HepG2 (cell line): Measurements from ENCODE around the gene ANO9. TPM values are rescaled to one million over a fixed set of nuclear protein-coding genes. Genes with fewer than 3 reads are reported as not detected.

Experiments used
- DZIP1 ChIP-seq: sonication (generic); formaldehyde crosslinking; IDR thresholded peaks from 2 replicates; pipeline ENCODE4 v1.5.0; 2020; ENCODE audit warnings: mild to moderate bottlenecking, missing genetic modification reagents
- FOXJ3 ChIP-seq: sonication (generic); formaldehyde crosslinking; IDR thresholded peaks from 2 replicates; pipeline ENCODE4 v1.4.0; 2020; ENCODE audit warnings: missing genetic modification reagents, mild to moderate bottlenecking, borderline replicate concordance
- HCFC1 ChIP-seq: fragments of 150-350 bp; IDR thresholded peaks from 2 replicates; pipeline ENCODE4 v1.6.1; 2014; ENCODE audit warnings: low read depth, low read length
- HMGXB3 ChIP-seq: sonication (generic); formaldehyde crosslinking; IDR thresholded peaks from 2 replicates; pipeline ENCODE4 v1.4.0; 2020; ENCODE audit warnings: missing genetic modification reagents, borderline replicate concordance
- KLF9 ChIP-seq: IDR thresholded peaks from 2 replicates; pipeline ENCODE4 v1.6.1; 2016; ENCODE audit warnings: low read depth
- NRL ChIP-seq: sonication (generic); formaldehyde crosslinking; IDR thresholded peaks from 2 replicates; pipeline ENCODE4 v1.5.0; 2020; ENCODE audit warnings: missing genetic modification reagents, mild to moderate bottlenecking, moderate library complexity, borderline replicate concordance
- POGZ ChIP-seq: sonication (generic); formaldehyde crosslinking; IDR thresholded peaks from 2 replicates; pipeline ENCODE4 v1.4.0; 2020; ENCODE audit warnings: mild to moderate bottlenecking, missing genetic modification reagents
- PREB ChIP-seq: sonication (generic); formaldehyde crosslinking; IDR thresholded peaks from 2 replicates; pipeline ENCODE4 v1.4.0; 2020; ENCODE audit warnings: missing genetic modification reagents
- UBTF ChIP-seq: sonication (generic); formaldehyde crosslinking; IDR thresholded peaks from 2 replicates; pipeline ENCODE4 v1.4.0; 2020; ENCODE audit warnings: mild to moderate bottlenecking, missing genetic modification reagents
- ZNF264 ChIP-seq: sonication (generic); formaldehyde crosslinking; IDR thresholded peaks from 2 replicates; pipeline ENCODE4 v1.4.0; 2020; ENCODE audit warnings: missing genetic modification reagents
- ZNF503 ChIP-seq: sonication (generic); formaldehyde crosslinking; IDR thresholded peaks from 2 replicates; pipeline ENCODE4 v1.4.0; 2020; ENCODE audit warnings: missing genetic modification reagents
- ZNF546 ChIP-seq: sonication (generic); formaldehyde crosslinking; conservative IDR thresholded peaks from 2 replicates; pipeline ENCODE4 v1.8.1; 2023; ENCODE audit warnings: mild to moderate bottlenecking, missing genetic modification reagents
- ZNF556 ChIP-seq: sonication (generic); formaldehyde crosslinking; IDR thresholded peaks from 2 replicates; pipeline ENCODE4 v1.4.0; 2020; ENCODE audit warnings: mild to moderate bottlenecking, missing genetic modification reagents, borderline replicate concordance
- ZNF703 ChIP-seq: sonication (generic); formaldehyde crosslinking; IDR thresholded peaks from 2 replicates; pipeline ENCODE4 v1.5.1; 2020; ENCODE audit warnings: missing genetic modification reagents, mild to moderate bottlenecking, moderate library complexity, borderline replicate concordance
- polyA plus RNA-seq, 8 experiments: library from polyadenylated mRNA; depleted of rRNA in 3 of 8; stranded (reverse) in 7 of 8; unstranded in 1 of 8; fragments of >200 nt; fragmentation: Illumina TruSeq in 4 of 8; extraction: Trizol in 4 of 8; gene quantifications; 2 replicates each; pipeline versions ENCODE4 v1.2.1 to v1.2.3, GENCODE V29; 2011 to 2016; ENCODE audit warnings: low read depth in 4 of 8, missing spikeins in 1 of 8, mixed read lengths in 1 of 8; ENCODE audit not compliant: insufficient read depth in 1 of 8
- total RNA-seq, 5 experiments: library from RNA; depleted of rRNA; stranded (reverse); fragments of >200 nt; fragmentation: Illumina TruSeq; extraction: Trizol; gene quantifications; 2 replicates each; pipeline ENCODE4 v1.2.3, GENCODE V29; 2016; ENCODE audit warnings: low read depth in 1 of 5

Gene ANO9
- total and polyA plus RNA-seq, 2 of the 13 experiments (the other 11 are each of a cell fraction or from before 2014, with no cell fraction given) = 8.9 to 14.3 TPM

GRCh38 chr11:449889-450808, 8.3 kb upstream of the ANO9 start, which contains the start of gene PTDSS2 (continued):
- TF ChIP-seq FOXJ3 (CRISPR knock-in tag) (no peak), NRL (CRISPR knock-in tag) (no peak), KLF9 (CRISPR knock-in tag) (no peak), ZNF703 (CRISPR knock-in tag) (no peak), ZNF264 (CRISPR knock-in tag) (no peak; the same call in 1 of the 2 replicates), DZIP1 (CRISPR knock-in tag) (peak; percentile 85; the same call in 1 of the 2 replicates), HCFC1 (peak; percentile 98), POGZ (CRISPR knock-in tag) (peak; percentile 67), UBTF (peak; percentile 74), ZNF546 (CRISPR knock-in tag) (no peak), ZNF503 (0 out of 2 replicates have a peak, but pooled peaks have one; percentile 38), HMGXB3 (CRISPR knock-in tag) (peak; percentile 74; the same call in 1 of the 2 replicates), ZNF556 (CRISPR knock-in tag) (peak; percentile 93), PREB (CRISPR knock-in tag) (no peak)
